IMR-90 (cell line): Measurements from ENCODE around the gene PAPPA. TPM values are rescaled to one million over a fixed set of nuclear protein-coding genes. Genes with fewer than 3 reads are reported as not detected.

Experiments used
- ATAC-seq: fragments of 200-7000 bp; cut with Tn5 transposase; 2 replicates; pipeline ENCODE4 v1.9.1; 2020; ENCODE audit warnings: low read depth, mild to moderate bottlenecking, moderate library complexity
- BruUV-seq: library from RNA; stranded (reverse); fragments of 400-500 nt; replicated peaks from 2 replicates; lab custom pipeline; 2021; lab: Mats Ljungman, UMichigan
- CTCF ChIA-PET: fragments of 300-600 bp; formaldehyde crosslinking; extraction: SDS; loops from one replicate; lab custom pipeline; 2021; ENCODE audit warnings: antibody characterized with exemption; lab: Yijun Ruan, JAX
- POLR2A ChIA-PET: fragments of 300-600 bp; sonication (Branson Sonifier 250); formaldehyde crosslinking; loops from one replicate; lab custom pipeline; 2022; ENCODE audit warnings: antibody characterized with exemption; ENCODE audit not compliant: unreplicated experiment; lab: Charles Lee
- DNase-seq: peaks from one replicate; pipeline ENCODE4 v3.0.0; 2013
- H2AFZ ChIP-seq: replicated peaks from 2 replicates; pipeline ENCODE3; 2013; ENCODE audit warnings: low read length, mild to moderate bottlenecking; ENCODE audit not compliant: poor library complexity
- H2AK5ac ChIP-seq: 2 replicates; pipeline ENCODE4 v1.6.1; 2013; ENCODE audit warnings: low read depth, low read length, inconsistent platforms
- H2AK9ac ChIP-seq: replicated peaks from 2 replicates; pipeline ENCODE3; 2013; ENCODE audit warnings: mild to moderate bottlenecking, low read depth, low read length, moderate library complexity; ENCODE audit not compliant: poor library complexity
- H2BK120ac ChIP-seq: 2 replicates; pipeline ENCODE4 v1.6.1; 2013; ENCODE audit warnings: low read depth, low read length, inconsistent platforms
- H2BK15ac ChIP-seq: 3 replicates; pipeline ENCODE4 v1.6.1; 2013; ENCODE audit warnings: low read depth, low read length, inconsistent platforms
- H2BK20ac ChIP-seq: 2 replicates; pipeline ENCODE4 v1.6.1; 2013; ENCODE audit warnings: low read depth, mild to moderate bottlenecking, inconsistent platforms, low read length, moderate library complexity
- H2BK5ac ChIP-seq: 2 replicates; pipeline ENCODE4 v1.6.1; 2013; ENCODE audit warnings: mild to moderate bottlenecking, low read depth, low read length, inconsistent platforms; ENCODE audit not compliant: poor library complexity, severe bottlenecking
- H3K14ac ChIP-seq: replicated peaks from 2 replicates; pipeline ENCODE4 v1.6.1; 2013; ENCODE audit warnings: low read depth, low read length, inconsistent platforms
- H3K18ac ChIP-seq: 2 replicates; pipeline ENCODE4 v1.6.1; 2013; ENCODE audit warnings: low read depth, low read length, control low read depth
- H3K23ac ChIP-seq: 2 replicates; pipeline ENCODE4 v1.6.1; 2013; ENCODE audit warnings: low read depth, low read length, inconsistent platforms
- H3K27ac ChIP-seq: 2 replicates; pipeline ENCODE4 v1.5.1; 2013; ENCODE audit warnings: mild to moderate bottlenecking, control low read depth, low read length; ENCODE audit not compliant: insufficient read depth
- H3K27me3 ChIP-seq: 2 replicates; pipeline ENCODE4 v1.6.1; 2013; ENCODE audit warnings: low read length; ENCODE audit not compliant: control insufficient read depth, insufficient read depth
- H3K36me3 ChIP-seq: 2 replicates; pipeline ENCODE4 v1.6.1; 2013; ENCODE audit warnings: low read length, mixed read lengths; ENCODE audit not compliant: control insufficient read depth, insufficient read depth
- H3K4ac ChIP-seq: 2 replicates; pipeline ENCODE4 v1.6.1; 2013; ENCODE audit warnings: low read depth, low read length, inconsistent platforms
- H3K4me1 ChIP-seq: 2 replicates; pipeline ENCODE4 v1.6.1; 2013; ENCODE audit warnings: low read length, mixed read lengths; ENCODE audit not compliant: control insufficient read depth, insufficient read depth
- H3K4me2 ChIP-seq: 2 replicates; pipeline ENCODE4 v1.6.1; 2013; ENCODE audit warnings: low read depth, mild to moderate bottlenecking, control low read depth, low read length, moderate library complexity
- H3K4me3 ChIP-seq: 2 replicates; pipeline ENCODE4 v1.5.1; 2013; ENCODE audit warnings: low read depth, mild to moderate bottlenecking, control low read depth, low read length, moderate library complexity; ENCODE audit not compliant: insufficient read depth
- H3K56ac ChIP-seq: 2 replicates; pipeline ENCODE4 v1.6.1; 2013; ENCODE audit warnings: low read length, inconsistent platforms; ENCODE audit not compliant: insufficient read depth; ENCODE audit errors: extremely low read depth
- H3K79me1 ChIP-seq, 2 experiments: 2 replicates each; pipeline ENCODE4 v1.6.1; 2013; ENCODE audit warnings: low read length in 2 of 2, inconsistent platforms in 1 of 2, low read depth in 1 of 2
- H3K9ac ChIP-seq: 2 replicates; pipeline ENCODE4 v1.6.1; 2013; ENCODE audit warnings: low read depth, low read length, control low read depth
- H3K9me1 ChIP-seq: 2 replicates; pipeline ENCODE4 v1.6.1; 2013; ENCODE audit warnings: low read length, inconsistent platforms; ENCODE audit not compliant: insufficient read depth
- H3K9me3 ChIP-seq: 2 replicates; pipeline ENCODE4 v1.6.1; 2013; ENCODE audit warnings: low read length; ENCODE audit not compliant: control insufficient read depth, insufficient read depth
- H4K20me1 ChIP-seq: 2 replicates; pipeline ENCODE4 v1.6.1; 2013; ENCODE audit warnings: low read length, inconsistent platforms; ENCODE audit not compliant: insufficient read depth
- H4K5ac ChIP-seq: 2 replicates; pipeline ENCODE4 v1.6.1; 2013; ENCODE audit warnings: mild to moderate bottlenecking, low read depth, low read length, control low read depth
- H4K8ac ChIP-seq, 2 experiments: 2 replicates each; pipeline ENCODE4 v1.6.1; 2013; ENCODE audit warnings: low read depth in 2 of 2, low read length in 2 of 2, control low read depth in 1 of 2, inconsistent platforms in 1 of 2
- H4K91ac ChIP-seq: 2 replicates; pipeline ENCODE4 v1.6.1; 2013; ENCODE audit warnings: low read depth, low read length, inconsistent platforms; ENCODE audit not compliant: insufficient read depth
- BHLHE40 ChIP-seq: fragments of 150-350 bp; IDR thresholded peaks from 2 replicates; pipeline ENCODE4 v1.6.1; 2016; ENCODE audit warnings: mild to moderate bottlenecking, low read depth, low read length
- CEBPB ChIP-seq: IDR thresholded peaks from 2 replicates; pipeline ENCODE4 v1.6.1; 2012; ENCODE audit warnings: low read depth, low read length, improper control_type of control experiment
- CHD1 ChIP-seq: IDR thresholded peaks from 2 replicates; pipeline ENCODE4 v1.6.1; 2012; ENCODE audit warnings: low read depth, low read length, improper control_type of control experiment
- CTCF ChIP-seq: conservative IDR thresholded peaks from 2 replicates; pipeline ENCODE4 v1.5.1; 2012; ENCODE audit warnings: mild to moderate bottlenecking, low read depth, low read length, improper control_type of control experiment
- ELK1 ChIP-seq: fragments of 150-350 bp; IDR thresholded peaks from 2 replicates; pipeline ENCODE4 v1.6.1; 2016; ENCODE audit warnings: low read depth, mild to moderate bottlenecking, low read length, moderate library complexity, borderline replicate concordance
- FOS ChIP-seq: fragments of 150-350 bp; IDR thresholded peaks from 2 replicates; pipeline ENCODE4 v1.6.1; 2016; ENCODE audit warnings: low read depth, low read length
- MAFK ChIP-seq: IDR thresholded peaks from 2 replicates; pipeline ENCODE4 v1.6.1; 2012; ENCODE audit warnings: low read depth, low read length, improper control_type of control experiment
- MAZ ChIP-seq: IDR thresholded peaks from 2 replicates; pipeline ENCODE4 v1.6.1; 2012; ENCODE audit warnings: low read depth, mild to moderate bottlenecking, low read length, improper control_type of control experiment, moderate library complexity, borderline replicate concordance
- MXI1 ChIP-seq: IDR thresholded peaks from 2 replicates; pipeline ENCODE4 v1.6.1; 2012; ENCODE audit warnings: low read depth, mild to moderate bottlenecking, low read length, moderate library complexity, borderline replicate concordance
- NFE2L2 ChIP-seq: fragments of 150-350 bp; IDR thresholded peaks from 2 replicates; pipeline ENCODE4 v1.6.1; 2016; ENCODE audit warnings: low read depth, mild to moderate bottlenecking, low read length
- POLR2A ChIP-seq: IDR thresholded peaks from 2 replicates; pipeline ENCODE4 v1.6.1; 2012; ENCODE audit warnings: mild to moderate bottlenecking, low read depth, low read length
- RCOR1 ChIP-seq: IDR thresholded peaks from 2 replicates; pipeline ENCODE4 v1.6.1; 2012; ENCODE audit warnings: mild to moderate bottlenecking, low read length, improper control_type of control experiment; ENCODE audit not compliant: insufficient replicate concordance
- RFX5 ChIP-seq: IDR thresholded peaks from 2 replicates; pipeline ENCODE4 v1.8.0; 2012; ENCODE audit warnings: low read depth, mild to moderate bottlenecking, low read length, moderate library complexity
- SMC3 ChIP-seq: fragments of 150-350 bp; IDR thresholded peaks from 2 replicates; pipeline ENCODE4 v1.6.1; 2016; ENCODE audit warnings: low read depth, mild to moderate bottlenecking, antibody characterized with exemption, low read length, moderate library complexity
- USF2 ChIP-seq: fragments of 150-350 bp; IDR thresholded peaks from 2 replicates; pipeline ENCODE4 v1.6.1; 2017; ENCODE audit warnings: mild to moderate bottlenecking, antibody characterized with exemption, low read length, low read depth
- WGBS, 2 experiments: methylation state at CpG; one replicate each; pipeline versions ENCODE4 v1.1.5 to v1.1.7; 2013; ENCODE audit warnings: missing lambda C conversion rate in 2 of 2; ENCODE audit not compliant: insufficient read length in 1 of 2; ENCODE audit errors: extremely low coverage in 2 of 2; 5-methylcytosine and 5-hydroxymethylcytosine counted together
- dilution Hi-C: fragments of 300-500 bp; cut with HindIII; formaldehyde crosslinking; loops from one replicate; pipeline ENCODE4 v1.14.3; 2018; ENCODE audit warnings: low sequenced_read_pairs; ENCODE audit not compliant: unreplicated experiment
- in situ Hi-C: fragments of 300-500 bp; cut with MboI; formaldehyde crosslinking; loops from 3 replicates; pipeline ENCODE4 v1.14.3; 2019; ENCODE audit warnings: low sequenced_read_pairs, inconsistent platforms, mixed read lengths
- intact Hi-C: fragments of 100-400 bp; cut with micrococcal nuclease; formaldehyde crosslinking; loops from 2 replicates; pipeline ENCODE4 v1.10.0; 2022
- polyA plus RNA-seq, 3 experiments: library from polyadenylated mRNA; depleted of rRNA; stranded (reverse); fragments of >200 nt; gene quantifications; 2 replicates each; pipeline ENCODE4 v1.2.3, GENCODE V29; 2012; ENCODE audit warnings: low replicate concordance in 1 of 3
- total RNA-seq: library from RNA; depleted of rRNA; stranded (reverse); fragments of >200 nt; gene quantifications from 2 replicates; pipeline ENCODE4 v1.2.3, GENCODE V29; 2012

Gene PAPPA
- total and polyA plus RNA-seq, 2 of the 4 experiments (the other 2 are of a cell fraction), result 8.3 to 12.4 TPM

GRCh38 chr9:116390303-116391228, 237.0 kb downstream of the PAPPA start:
- no peak overlapping the region for H3K18ac ChIP-seq
- H3K4ac ChIP-seq, result no peak overlapping the region
- H4K5ac ChIP-seq, result no peak overlapping the region
- H2AK5ac ChIP-seq, result no peak overlapping the region
- POLR2A ChIA-PET, result no interaction called here
- no peak overlapping the region for H4K91ac ChIP-seq
- H3K9me3 ChIP-seq, result no peaks in the 10 kb centered on the region
- ATAC-seq (no peak; the same call in 1 of the 2 replicates), DNase-seq (no peak)
- H3K23ac ChIP-seq, result no peak overlapping the region
- no peaks in the 10 kb centered on the region for H3K27me3 ChIP-seq
- H3K27ac ChIP-seq, result no peak overlapping the region
- 0 out of 2 replicates have a peak, but pooled peaks cover 6% of the 10 kb centered on the region for H4K20me1 ChIP-seq
- in situ Hi-C loops, result no loop called here
- no peak overlapping the region for H2BK20ac ChIP-seq
- BruUV-seq, result no TSS peak
- no peak overlapping the region for H2AK9ac ChIP-seq
- CTCF ChIA-PET, result no interaction called here
- H2BK120ac ChIP-seq, result no peak overlapping the region
- H3K9ac ChIP-seq, result no peak overlapping the region
- H3K56ac ChIP-seq, result no peak overlapping the region
- no peak overlapping the region for H3K4me3 ChIP-seq
- H2AFZ ChIP-seq, result no peak overlapping the region
- intact Hi-C loops, result no loop called here
- no peak overlapping the region for H2BK15ac ChIP-seq
- no peak overlapping the region for H4K8ac ChIP-seq
- no peak overlapping the region for H2BK5ac ChIP-seq
- no peak overlapping the region for H3K14ac ChIP-seq
- H3K79me1 ChIP-seq, result no peaks in the 10 kb centered on the region
- 90 to 100% methylated on average over 1 to 4 of the region's 7 CpGs for WGBS, 2 experiments
- H3K9me1 ChIP-seq, result peaks cover 5% of the 10 kb centered on the region
- no peak overlapping the region for H3K4me2 ChIP-seq
- peaks cover 79% of the 10 kb centered on the region for H3K36me3 ChIP-seq
- dilution Hi-C loops, result no loop called here
- peaks cover 7% of the 10 kb centered on the region for H3K4me1 ChIP-seq
- TF ChIP-seq POLR2A (no peak), MAFK (no peak), CHD1 (no peak), BHLHE40 (no peak), CTCF (no peak), RFX5 (no peak), ELK1 (no peak), CEBPB (no peak), RCOR1 (no peak), MXI1 (no peak), FOS (no peak), MAZ (no peak), NFE2L2 (no peak), SMC3 (no peak), USF2 (no peak)
